ENCODE measurements around the gene EFNB1. TPM values are rescaled to one million over a fixed set of nuclear protein-coding genes. Genes with fewer than 3 reads are reported as not detected.

The EFNB1 gene
- total RNA-seq, 6 experiments from 2014 or later: 6.1 to 17.4 (median 10.4) TPM

DNA sequence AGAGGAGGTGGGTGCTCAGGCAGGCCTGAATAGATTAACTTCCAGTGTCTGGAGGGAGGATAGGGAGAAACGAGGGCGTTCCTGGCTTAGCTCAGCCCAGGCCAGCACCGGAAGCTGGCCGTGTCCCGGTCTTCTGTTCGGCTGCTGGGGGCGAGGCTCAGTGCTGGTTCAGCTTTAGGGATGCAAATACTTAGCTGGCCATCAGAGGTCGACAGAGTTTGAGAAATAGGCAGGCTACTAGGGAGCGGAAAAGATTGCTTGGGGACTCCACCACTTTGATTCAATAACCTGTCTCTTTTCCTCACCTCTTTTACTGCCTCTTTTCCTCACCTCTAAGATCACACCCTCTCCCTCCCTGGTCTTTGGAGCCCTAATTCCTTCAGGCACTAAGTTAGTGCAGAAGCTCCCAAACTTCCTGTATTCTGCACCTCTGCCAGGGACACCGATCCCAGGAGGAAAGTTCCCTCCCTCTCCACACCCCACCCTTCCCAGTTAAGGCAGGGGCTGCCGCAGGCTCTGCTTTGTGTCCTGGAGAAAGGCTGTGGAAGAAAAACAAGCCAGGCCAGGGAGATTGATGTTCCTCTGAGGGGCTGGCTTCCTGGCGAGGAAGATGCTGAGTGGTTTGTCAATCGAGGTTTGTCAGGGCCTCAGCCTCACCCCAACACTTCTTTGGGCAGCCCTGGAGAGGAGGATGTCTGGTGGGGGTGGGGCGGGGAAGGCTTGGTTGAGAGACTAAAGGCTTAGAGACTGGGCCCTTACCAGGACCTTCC is 6.0 kb upstream of the EFNB1 start:
- no peak overlapping the region for H3K27ac ChIP-seq
- TF ChIP-seq, protein P1, sequence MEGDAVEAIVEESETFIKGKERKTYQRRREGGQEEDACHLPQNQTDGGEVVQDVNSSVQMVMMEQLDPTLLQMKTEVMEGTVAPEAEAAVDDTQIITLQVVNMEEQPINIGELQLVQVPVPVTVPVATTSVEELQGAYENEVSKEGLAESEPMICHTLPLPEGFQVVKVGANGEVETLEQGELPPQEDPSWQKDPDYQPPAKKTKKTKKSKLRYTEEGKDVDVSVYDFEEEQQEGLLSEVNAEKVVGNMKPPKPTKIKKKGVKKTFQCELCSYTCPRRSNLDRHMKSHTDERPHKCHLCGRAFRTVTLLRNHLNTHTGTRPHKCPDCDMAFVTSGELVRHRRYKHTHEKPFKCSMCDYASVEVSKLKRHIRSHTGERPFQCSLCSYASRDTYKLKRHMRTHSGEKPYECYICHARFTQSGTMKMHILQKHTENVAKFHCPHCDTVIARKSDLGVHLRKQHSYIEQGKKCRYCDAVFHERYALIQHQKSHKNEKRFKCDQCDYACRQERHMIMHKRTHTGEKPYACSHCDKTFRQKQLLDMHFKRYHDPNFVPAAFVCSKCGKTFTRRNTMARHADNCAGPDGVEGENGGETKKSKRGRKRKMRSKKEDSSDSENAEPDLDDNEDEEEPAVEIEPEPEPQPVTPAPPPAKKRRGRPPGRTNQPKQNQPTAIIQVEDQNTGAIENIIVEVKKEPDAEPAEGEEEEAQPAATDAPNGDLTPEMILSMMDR (IDR thresholded peaks at IDR 0.05): peak; percentile 52 to 65 (median 59)
- no peak for TF ChIP-seq POLR2A (IDR thresholded peaks at IDR 0.05)
- peak in 1 of 3 donors; percentile 60 for DNase-seq
- intact Hi-C loops (cut with DNase I): loop anchor here (5.0 to 10.0 kb wide), 3 partner anchors 242 to 562 kb away; no protein-coding TSS in a partner anchor
- no peaks in the 10 kb centered on the region for H3K4me1 ChIP-seq
- H3K27me3 ChIP-seq: peaks cover 0 to 8% of the 10 kb centered on the region in 2 donors
- no peak overlapping the region for H3K4me3 ChIP-seq
- ATAC-seq: peak; percentile 85 to 94 (median 86)
- WGBS (ENCODE audit: insufficient coverage, low coverage, low lambda C conversion rate, missing lambda C conversion rate): 18% methylated on average over 11 of the region's 14 CpGs
- H3K9me3 ChIP-seq: no peaks in the 10 kb centered on the region
- H3K36me3 ChIP-seq: no peaks in the 10 kb centered on the region

DNA sequence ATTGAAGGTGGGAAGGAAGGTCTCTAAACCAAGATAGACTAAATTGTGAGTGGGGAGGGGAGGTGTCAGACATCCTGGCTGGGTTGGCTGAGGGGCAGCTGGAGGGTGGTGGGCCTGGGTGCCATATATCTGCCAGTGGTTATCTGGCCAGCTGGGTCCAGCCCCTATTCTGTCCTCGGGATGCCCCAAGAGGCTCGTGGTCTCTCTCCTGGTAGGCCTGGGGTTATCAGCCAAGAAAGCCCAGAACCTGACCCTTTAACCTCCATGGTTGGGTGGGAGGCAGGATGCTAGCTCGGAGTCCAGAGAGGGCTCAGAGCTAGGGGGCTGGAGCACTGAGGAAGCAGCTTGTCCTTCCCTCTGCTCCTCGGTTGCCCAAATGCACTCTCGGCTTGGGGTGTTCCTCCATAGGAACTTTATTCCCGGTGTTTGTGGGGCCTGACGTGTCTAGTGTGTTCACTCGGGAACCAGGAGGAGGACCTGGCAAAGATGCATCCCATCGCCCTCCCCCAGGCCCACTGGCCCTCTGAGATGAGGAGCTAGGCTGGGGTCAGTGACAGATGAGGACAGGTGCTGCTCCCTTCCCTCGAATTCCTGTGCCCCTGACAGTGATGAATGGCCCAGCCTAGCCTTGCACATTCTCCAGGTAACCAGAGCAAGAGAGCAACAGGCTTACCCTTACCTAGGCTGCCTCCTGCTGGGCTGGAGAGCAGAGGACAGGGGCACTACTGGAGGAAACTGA is 5.2 kb upstream of the EFNB1 start:
- no peak overlapping the region for H3K4me3 ChIP-seq
- ATAC-seq (no peak), DNase-seq (no peak)
- no CpG with 5 or more reads among the region's 10 CpGs for WGBS (ENCODE audit: insufficient coverage, low coverage, low lambda C conversion rate, missing lambda C conversion rate)
- H3K36me3 ChIP-seq: no peaks in the 10 kb centered on the region
- intact Hi-C loops (cut with DNase I): loop anchor here (2.0 to 10.0 kb wide), 4 partner anchors 241 to 561 kb away; no protein-coding TSS in a partner anchor
- no peaks in the 10 kb centered on the region for H3K4me1 ChIP-seq
- no peaks in the 10 kb centered on the region for H3K9me3 ChIP-seq
- H3K27me3 ChIP-seq: peaks cover 0 to 8% of the 10 kb centered on the region in 2 donors
- no peak overlapping the region for H3K27ac ChIP-seq
- TF ChIP-seq, protein P1 (IDR thresholded peaks at IDR 0.05): no peak
- no peak for TF ChIP-seq POLR2A (IDR thresholded peaks at IDR 0.05)

DNA sequence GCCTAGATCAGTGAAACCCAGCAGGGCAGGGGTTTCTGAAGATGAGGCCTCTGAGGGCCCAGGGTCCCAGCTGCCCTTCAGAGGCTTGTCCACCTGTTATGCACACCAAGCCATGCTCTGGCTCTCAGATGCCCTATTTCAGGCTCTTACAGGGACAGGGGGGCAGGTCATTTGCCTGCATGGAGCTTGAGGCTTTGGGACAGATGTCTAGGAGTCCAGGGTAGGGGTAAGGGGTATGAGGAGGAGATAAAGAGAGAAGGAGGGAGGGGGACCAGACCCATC is 4.7 kb upstream of the EFNB1 start:
- no peaks in the 10 kb centered on the region for H3K4me1 ChIP-seq
- H3K36me3 ChIP-seq: no peaks in the 10 kb centered on the region

DNA sequence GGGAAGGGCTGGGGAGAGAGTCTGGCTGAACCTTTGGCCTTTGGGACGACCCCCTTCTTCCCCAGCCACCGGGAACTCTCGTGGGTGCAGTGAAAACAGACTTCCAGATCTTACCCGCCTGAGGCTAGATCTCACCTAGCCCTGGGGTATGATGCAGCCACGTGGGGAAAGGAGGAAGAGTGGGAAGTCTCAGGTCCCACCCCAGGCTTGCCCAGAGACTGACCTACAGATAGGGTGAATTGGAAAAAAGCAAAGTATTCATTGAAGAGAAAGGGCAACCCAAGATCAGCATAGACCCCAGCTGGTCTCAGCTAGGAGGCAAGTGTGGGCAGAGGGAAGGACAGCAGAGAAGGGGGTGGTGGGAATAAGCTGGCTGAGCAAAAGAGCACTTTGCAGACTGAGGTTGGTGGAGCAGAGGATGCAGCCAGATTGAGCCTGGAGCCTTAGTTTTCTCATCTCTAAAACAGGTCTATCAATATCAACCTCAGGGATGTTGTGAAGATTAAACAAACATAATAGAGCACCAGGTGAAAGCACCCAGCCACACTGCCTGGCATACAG is 4.2 kb upstream of the EFNB1 start:
- WGBS (ENCODE audit: insufficient coverage, low coverage, low lambda C conversion rate, missing lambda C conversion rate): no CpG with 5 or more reads among the region's 5 CpGs
- Histone ChIP-seq H3K4me3 (no peak overlapping the region), H3K36me3 (no peaks in the 10 kb centered on the region), H3K27me3 (peaks cover 0 to 8% of the 10 kb centered on the region in 2 donors), H3K9me3 (no peaks in the 10 kb centered on the region), H3K4me1 (no peaks in the 10 kb centered on the region), H3K27ac (no peak overlapping the region)
- no peak for TF ChIP-seq POLR2A (IDR thresholded peaks at IDR 0.05)
- intact Hi-C loops (cut with DNase I): loop anchor here (2.0 to 10.0 kb wide), 4 partner anchors 240 to 560 kb away; no protein-coding TSS in a partner anchor
- DNase-seq (no peak), ATAC-seq (no peak)

More for the DNA sequence above, 4.7 kb upstream of the EFNB1 start:
- intact Hi-C loops (cut with DNase I): loop anchor here (2.0 to 10.0 kb wide), 4 partner anchors 241 to 561 kb away; no protein-coding TSS in a partner anchor
- ATAC-seq: no peak
- Histone ChIP-seq H3K9me3 (no peaks in the 10 kb centered on the region), H3K27ac (no peak overlapping the region), H3K27me3 (peaks cover 0 to 8% of the 10 kb centered on the region in 2 donors), H3K4me3 (no peak overlapping the region)
- no peak for DNase-seq
- TF ChIP-seq, protein P1 (IDR thresholded peaks at IDR 0.05): no peak
- no peak for TF ChIP-seq POLR2A (IDR thresholded peaks at IDR 0.05)
